Endothelial cell of umbilical vein (primary cell): ENCODE data around the gene ARFGAP3.

Experiments
- GATA2 ChIP-seq: IDR thresholded peaks from 2 replicates; pipeline ENCODE4 v1.7.0; 2011; ENCODE audit warnings: low read depth, mild to moderate bottlenecking, moderate library complexity, mixed read lengths, low read length; ENCODE audit not compliant: insufficient read length, insufficient read depth
- JUN ChIP-seq: IDR thresholded peaks from 2 replicates; pipeline ENCODE4 v1.6.1; 2011; ENCODE audit warnings: borderline replicate concordance, low read depth; ENCODE audit not compliant: insufficient read length, insufficient read depth
- MYC ChIP-seq: IDR thresholded peaks from one replicate; pipeline ENCODE4 v1.6.1; 2011; ENCODE audit warnings: mild to moderate bottlenecking, low read depth, low read length
- POLR2A ChIP-seq: IDR thresholded peaks from 2 replicates; pipeline ENCODE4 v1.6.1; 2012; ENCODE audit warnings: low read depth, mild to moderate bottlenecking, control low read depth, low read length
- POLR2AphosphoS5 ChIP-seq: IDR thresholded peaks from 2 replicates; pipeline ENCODE4 v1.6.1; 2012; ENCODE audit warnings: low read depth, mild to moderate bottlenecking, control low read depth, low read length, moderate library complexity; ENCODE audit not compliant: insufficient read depth
- TF ChIP-seq, protein P1 (sequence below), 2 donors: IDR thresholded peaks; 1 replicate in 1 of 2; 2 replicates in 1 of 2; pipeline ENCODE4 v1.5.1; 2011; ENCODE audit warnings: low read length in 2 of 2, mild to moderate bottlenecking in 2 of 2, moderate library complexity in 2 of 2, control low read depth in 1 of 2, inconsistent platforms in 1 of 2, low read depth in 1 of 2; ENCODE audit not compliant: insufficient read depth in 1 of 2; ENCODE audit errors: extremely low read depth in 1 of 2

DNA sequence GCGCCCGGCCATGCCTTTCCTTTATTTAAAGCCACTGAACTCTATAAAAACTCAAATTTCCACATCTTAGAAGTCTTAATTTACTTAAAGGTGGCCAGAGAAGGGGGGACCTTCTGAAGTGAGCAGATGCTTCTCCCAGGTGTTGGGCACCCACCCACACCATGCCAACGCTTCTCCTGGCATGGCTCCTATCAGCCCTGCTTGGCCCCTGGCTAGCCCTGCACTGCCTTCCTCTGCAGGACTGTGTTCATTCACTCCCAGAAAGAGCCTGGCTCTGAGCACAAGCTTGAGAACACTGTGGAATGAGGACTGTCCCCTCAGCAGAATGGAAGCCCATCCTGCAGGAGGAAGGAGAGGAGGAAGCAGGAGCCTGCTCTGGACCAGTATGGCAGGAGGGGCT is 34.6 kb upstream of the ARFGAP3 start:
- no peak for TF ChIP-seq MYC
- TF ChIP-seq, protein P1, sequence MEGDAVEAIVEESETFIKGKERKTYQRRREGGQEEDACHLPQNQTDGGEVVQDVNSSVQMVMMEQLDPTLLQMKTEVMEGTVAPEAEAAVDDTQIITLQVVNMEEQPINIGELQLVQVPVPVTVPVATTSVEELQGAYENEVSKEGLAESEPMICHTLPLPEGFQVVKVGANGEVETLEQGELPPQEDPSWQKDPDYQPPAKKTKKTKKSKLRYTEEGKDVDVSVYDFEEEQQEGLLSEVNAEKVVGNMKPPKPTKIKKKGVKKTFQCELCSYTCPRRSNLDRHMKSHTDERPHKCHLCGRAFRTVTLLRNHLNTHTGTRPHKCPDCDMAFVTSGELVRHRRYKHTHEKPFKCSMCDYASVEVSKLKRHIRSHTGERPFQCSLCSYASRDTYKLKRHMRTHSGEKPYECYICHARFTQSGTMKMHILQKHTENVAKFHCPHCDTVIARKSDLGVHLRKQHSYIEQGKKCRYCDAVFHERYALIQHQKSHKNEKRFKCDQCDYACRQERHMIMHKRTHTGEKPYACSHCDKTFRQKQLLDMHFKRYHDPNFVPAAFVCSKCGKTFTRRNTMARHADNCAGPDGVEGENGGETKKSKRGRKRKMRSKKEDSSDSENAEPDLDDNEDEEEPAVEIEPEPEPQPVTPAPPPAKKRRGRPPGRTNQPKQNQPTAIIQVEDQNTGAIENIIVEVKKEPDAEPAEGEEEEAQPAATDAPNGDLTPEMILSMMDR (IDR thresholded peaks at IDR 0.05; ENCODE audit: extremely low read depth in 1 of 2, insufficient read depth in 1 of 2, low read depth in 1 of 2, low read length in 2 of 2): no peak
- TF ChIP-seq GATA2: no peak
- no peak for TF ChIP-seq JUN
- no peak for TF ChIP-seq POLR2AphosphoS5
- no peak for TF ChIP-seq POLR2A
